C4-2B (cell line): ENCODE results near the gene RAPSN.

Experiments
- ZFX ChIP-seq: fragments of 450-650 bp; IDR thresholded peaks from 2 replicates; pipeline ENCODE4 v1.6.1; 2017
- TF ChIP-seq, protein P1 (sequence below): fragments of 450-650 bp; conservative IDR thresholded peaks from 2 replicates; pipeline ENCODE4 v1.5.1; 2017; ENCODE audit warnings: mild to moderate bottlenecking

DNA sequence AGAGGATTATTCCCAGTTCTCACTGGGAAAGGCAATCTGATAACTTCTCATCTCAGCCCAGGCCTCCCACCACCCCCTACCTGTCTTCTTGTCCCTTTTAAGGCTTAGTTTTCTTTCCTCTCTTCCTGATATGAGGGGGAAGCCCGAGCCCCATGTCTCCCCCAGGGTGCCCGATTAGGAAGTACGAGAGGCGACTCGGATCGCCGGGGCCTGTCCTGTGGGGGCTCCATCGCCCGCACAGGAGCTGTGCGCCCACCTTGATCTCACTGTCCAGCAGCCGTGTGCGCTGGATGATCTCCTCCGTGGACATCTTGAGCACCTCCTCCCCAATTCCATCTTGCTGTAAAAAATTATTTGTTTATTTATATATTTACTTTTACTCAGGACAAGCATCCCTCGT, 23.3 kb downstream of the RAPSN start:
- TF ChIP-seq, protein P1, sequence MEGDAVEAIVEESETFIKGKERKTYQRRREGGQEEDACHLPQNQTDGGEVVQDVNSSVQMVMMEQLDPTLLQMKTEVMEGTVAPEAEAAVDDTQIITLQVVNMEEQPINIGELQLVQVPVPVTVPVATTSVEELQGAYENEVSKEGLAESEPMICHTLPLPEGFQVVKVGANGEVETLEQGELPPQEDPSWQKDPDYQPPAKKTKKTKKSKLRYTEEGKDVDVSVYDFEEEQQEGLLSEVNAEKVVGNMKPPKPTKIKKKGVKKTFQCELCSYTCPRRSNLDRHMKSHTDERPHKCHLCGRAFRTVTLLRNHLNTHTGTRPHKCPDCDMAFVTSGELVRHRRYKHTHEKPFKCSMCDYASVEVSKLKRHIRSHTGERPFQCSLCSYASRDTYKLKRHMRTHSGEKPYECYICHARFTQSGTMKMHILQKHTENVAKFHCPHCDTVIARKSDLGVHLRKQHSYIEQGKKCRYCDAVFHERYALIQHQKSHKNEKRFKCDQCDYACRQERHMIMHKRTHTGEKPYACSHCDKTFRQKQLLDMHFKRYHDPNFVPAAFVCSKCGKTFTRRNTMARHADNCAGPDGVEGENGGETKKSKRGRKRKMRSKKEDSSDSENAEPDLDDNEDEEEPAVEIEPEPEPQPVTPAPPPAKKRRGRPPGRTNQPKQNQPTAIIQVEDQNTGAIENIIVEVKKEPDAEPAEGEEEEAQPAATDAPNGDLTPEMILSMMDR = no peak
- TF ChIP-seq ZFX = no peak
